Activated effector memory CD4-positive, alpha-beta T cell treated with anti-CD3 and anti-CD28 coated beads, Interleukin-2, amount 50 U/mL, for 16 hours (primary cell): ENCODE data around the gene RPL10.

Experiments
- DNase-seq: peaks from one replicate; pipeline ENCODE4 v3.0.0-alpha.2; 2020

Gene RPL10

DNA sequence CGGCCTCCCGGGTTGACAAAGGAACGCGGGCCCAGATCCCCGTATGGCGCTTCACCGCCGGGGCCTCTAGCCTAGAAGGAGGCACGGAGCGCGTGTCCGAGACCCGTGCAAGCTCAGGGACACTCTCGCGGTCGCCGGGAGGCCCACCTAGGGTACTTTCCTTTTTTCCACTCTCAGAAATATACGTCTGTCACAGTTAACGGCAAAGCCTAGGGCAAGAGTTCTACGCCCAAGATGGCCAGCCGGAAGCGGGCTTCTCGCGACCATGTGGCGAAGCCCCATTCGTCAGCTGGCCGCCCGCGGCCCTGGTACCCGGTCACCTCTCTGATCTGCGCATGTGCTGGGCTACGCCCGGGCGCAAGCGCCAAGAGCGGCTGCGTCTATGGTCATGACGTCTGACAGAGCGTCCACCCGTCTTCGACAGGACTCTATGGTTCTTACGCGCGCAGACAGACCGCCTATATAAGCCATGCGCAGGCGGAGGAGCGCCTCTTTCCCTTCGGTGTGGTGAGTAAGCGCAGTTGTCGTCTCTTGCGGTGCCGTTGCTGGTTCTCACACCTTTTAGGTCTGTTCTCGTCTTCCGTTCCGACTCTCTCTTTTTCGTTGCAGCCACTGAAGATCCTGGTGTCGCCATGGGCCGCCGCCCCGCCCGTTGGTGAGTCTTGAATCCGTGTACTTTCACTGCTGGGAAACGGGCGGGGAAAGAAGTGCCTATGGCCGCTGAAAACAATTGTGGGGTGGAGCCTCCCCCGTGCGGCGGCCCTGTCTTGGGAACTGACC, at the start of gene RPL10:
RPL10 (plus strand) TSS at position 490 of the 780 bp plus-strand sequence; CDS start at position 633, 143 bp downstream.
- DNase-seq = peak; percentile 95

DNA sequence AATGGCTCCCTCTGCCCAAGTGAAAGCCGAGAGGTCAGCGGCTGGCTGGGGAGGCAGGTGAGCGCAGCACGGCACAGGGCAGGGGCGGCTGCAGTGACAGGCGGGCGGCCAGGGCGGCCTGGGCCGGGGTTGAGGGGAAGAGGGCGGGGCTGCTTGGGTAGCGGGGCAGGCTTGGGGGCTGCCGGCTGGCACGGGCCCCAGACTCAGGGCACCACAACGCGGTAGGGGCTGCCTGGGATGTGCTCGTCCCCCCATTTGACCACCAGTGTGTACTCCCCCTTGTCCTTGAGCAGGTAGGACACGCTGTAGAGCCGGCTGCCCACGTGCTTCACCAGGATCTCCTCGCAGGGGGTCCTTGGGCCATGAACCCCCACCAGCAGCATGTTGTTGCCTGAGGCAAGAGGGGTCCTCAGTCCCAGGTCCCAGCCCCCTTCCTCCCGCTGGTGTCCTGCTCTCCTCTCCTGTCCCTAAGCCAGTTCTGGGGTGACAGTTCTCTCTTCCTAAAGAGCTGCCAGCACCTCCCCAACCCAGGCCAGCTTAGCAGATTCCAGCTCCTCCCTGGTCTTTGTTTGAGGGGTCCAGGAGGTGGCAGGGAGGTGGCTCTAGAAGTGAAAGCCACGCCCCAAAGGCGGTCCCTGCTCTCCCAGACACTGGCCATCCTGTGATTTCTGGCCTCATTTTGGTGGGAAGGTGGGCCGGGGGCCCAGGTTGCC, 49.4 kb upstream of the RPL10 start:
- peak; percentile 60 for DNase-seq

DNA sequence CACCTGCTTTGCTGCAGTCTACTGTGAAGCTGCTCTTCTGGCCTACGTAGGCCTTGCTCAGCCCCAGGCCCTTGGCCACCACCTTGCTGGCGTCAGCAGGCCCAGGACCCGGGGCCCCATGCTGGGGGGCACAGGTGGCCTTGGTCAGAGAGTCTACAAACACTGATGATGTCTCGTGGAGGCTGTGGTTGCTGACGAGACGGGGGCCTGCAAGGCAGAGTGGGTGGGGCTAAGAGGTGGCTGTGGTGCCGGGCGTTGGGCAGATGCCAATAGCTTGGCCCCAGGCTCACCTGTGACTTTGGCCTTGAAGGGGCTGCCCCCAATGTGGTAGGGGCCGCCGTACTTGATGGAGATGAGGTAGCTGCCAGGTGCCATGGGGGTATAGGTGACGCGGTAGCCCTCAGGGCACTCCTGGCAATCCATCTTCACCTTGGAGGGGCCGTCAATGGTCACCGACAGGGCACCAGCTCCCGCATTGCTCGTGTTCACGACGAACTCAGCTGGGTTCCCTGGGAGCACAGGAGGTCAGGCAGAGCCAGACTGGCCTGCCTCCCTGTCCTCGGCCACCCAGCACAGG, 48.7 kb upstream of the RPL10 start:
- DNase-seq = peak; percentile 62

DNA sequence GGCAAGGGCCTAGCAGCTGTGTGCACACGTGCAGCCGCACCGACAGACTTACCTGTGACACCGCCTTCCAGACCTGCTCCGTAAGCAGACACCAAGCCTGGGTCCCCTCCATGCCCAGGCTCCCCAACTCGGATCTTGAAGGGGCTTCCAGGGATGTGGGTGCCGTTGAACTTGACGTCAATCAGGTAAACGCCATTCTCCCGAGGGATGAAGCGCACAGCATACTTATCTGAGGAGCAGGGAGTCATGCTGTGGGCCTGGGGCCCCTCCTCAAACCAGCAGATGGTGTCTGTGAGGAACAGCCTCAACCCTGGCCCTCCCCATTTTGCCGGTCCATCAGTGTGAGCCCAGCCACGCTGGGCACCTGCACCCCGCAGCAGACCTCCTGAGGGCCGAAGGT, 48.2 kb upstream of the RPL10 start:
- DNase-seq = no peak

DNA sequence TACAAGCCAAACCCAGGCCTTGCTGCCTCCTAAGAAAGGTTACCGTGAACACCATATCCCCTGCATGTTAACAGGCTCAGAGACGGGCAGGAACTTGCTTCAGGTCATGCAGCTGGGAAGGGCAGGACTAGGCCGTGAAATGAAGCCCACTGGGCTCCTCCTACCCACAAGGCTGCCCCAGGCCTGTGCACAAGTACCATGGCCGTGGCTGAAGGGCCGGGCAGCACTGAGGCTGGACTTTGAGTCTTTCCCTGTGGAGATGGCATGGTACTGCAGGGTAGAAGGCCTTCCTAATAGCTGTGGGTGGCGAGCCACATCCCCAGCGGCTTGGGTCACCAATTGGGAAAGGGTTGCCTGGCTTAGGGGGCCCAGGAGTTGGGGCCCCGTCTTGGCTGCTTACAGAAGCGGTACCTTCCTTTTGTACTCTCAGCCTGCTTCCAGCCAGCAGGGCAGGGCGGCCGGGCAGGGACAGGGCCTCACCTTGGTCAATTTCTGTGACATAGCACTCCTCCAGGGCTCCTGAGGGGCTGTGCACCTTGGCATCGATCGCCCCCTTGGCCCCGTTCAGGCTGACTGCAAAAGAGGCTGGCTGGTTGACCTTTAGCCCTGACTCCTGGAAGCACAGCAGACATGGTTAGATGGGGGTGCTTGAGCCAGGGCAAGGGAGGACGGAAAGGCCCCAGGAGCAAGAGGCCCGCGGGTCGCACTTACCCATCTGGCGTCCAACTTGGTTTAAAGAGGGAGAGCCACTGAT, 47.6 kb upstream of the RPL10 start:
- no peak for DNase-seq

DNA sequence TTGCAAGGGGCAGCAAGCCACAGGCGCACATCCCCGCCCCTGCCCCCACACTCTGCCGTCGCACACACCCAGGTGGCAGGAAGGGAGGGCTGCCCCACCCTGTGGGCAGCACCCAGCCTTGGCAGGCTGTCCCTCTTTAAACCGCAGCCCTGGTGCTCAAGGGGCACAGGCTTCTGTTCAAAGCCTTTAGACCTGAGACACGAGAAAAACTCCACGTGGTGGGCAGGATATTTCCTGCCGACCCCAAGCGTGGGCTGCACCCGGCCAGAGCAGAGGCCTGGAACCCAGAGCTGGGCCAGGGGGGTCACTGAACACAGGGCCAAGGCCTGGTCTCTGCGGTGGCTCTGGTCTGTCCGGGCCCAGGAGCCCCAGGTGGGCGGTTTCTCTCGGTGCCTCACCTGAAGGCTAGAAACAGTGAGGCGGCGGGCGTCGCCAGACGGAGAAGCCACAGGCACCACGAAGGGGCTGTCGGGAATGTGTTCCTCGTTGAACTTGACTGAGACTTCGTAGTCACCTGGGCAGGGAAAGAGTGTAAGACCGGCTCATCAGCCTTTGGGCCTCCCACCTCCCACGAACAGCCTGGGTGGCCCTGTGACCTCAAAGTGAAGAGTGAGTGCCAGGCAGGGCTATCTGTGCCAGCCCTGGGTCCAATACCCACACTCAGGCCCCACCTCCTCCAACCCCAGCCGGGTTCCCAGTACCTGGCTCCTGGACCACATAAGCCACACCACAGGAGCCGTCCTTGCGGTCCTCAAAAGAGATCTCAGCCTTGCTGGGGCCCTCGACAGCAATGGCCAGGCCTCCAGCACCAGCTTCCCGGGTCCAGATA, 46.8 kb upstream of the RPL10 start:
- peak; percentile 76 for DNase-seq

DNA sequence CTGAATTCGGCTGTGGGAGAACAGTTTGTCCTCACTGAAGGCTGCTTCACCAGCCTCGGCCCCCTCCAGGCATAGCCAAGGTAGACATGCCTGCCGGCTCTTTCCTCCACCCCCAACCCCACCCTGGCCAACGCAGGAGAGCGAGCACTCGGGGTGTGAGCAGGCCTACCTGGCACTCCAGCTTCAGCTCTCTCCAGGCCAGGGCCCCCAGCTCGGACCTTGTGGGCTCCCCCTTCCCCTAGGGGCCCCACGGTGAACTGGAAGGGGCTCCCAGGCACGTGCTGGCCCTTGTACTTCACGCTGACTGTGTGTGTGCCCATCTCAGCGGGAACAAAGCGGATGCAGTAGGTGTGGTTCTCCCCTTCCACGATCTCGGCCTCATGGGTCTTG, 46.2 kb upstream of the RPL10 start:
- DNase-seq = no peak

DNA sequence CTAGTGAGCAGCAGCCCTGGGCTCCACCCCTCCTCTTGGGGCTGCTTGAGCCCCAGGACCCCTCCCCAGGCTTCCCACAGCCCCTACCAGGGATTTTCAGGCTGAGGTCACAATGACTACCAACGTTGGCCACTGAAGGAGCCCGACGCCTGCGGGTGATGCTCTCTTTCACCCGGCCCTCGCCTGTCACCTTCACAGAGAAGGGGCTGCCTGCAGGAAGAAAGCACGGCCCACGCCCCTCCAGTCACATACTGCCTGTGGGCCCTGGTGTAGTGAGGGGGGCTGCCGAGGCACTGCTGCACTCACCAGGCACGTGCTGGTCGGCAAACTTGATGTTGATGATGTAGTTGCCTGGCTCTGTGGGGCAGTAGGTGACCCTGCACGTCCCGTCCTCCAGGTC, 45.7 kb upstream of the RPL10 start:
- no peak for DNase-seq

DNA sequence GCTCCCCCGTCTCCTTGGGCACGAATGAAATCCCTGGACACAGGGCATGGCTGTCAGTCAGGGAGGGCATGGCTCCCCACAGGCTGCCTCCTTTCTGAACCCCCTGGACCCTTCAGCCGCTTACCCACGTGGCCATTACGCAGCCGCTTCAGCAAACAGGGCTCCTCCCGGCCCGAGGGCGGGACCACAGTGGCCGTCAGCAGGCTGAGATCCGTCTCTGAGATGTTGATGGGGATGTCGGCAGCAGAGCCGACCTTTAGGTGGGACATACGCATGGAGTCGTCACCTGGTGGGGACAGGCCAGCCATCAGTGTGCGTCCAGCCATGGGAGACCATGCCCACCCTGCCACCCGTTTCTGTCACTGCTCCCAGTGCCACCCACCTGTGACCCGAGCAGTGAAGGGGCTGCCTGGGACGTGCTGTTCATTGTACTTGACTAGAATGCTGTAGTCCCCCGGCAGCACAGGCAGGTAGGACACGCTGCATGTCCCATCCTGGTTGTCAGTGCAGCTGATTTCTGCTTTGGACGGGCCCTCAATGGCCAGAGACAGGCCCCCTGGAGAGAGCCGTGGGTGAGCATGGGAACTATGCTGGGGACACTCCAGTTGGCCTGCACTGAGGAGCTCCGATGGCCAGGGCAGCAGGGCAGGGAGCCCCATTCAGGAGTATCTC, 44.9 kb upstream of the RPL10 start:
- DNase-seq = no peak

DNA sequence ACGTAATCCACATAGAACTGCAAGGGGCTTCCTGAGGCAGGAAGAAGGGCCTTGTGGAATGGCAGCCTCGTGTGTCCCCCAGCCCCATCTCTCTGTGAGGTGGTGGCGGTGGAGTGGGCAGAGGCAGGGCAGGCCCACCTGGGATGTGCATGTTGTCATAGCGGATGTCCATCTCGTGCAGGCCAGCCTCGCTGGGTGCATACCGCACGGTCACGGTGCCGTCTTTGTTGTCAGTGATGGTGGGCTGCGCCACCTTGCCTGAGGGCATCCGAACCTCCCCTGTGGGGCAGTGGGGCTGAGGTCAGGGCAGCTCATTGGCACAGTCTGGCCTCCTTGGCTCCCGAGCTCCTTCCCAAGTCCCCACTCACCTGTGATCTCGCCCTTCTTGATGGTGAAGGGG, 44.2 kb upstream of the RPL10 start:
- DNase-seq = no peak

DNA sequence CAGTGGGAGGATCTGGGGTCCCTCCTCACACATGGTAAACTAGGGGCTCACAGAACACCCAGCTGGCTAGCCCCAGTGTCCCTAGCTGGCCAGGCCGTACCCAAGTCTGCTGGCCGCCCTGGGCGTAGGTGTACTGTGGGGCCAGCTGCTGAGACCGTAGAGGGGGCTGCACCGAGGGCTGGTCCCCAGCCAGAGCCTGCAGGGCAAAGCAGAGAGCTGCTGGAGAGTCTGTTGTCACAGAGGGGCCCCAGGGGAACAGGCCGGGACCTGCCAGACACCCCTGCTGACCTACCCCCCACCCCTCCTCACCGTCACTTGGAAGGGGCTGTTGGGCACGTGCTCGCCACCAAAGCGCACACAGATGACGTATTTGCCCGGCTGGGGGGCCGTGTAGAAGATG, 43.7 kb upstream of the RPL10 start:
- DNase-seq = no peak

DNA sequence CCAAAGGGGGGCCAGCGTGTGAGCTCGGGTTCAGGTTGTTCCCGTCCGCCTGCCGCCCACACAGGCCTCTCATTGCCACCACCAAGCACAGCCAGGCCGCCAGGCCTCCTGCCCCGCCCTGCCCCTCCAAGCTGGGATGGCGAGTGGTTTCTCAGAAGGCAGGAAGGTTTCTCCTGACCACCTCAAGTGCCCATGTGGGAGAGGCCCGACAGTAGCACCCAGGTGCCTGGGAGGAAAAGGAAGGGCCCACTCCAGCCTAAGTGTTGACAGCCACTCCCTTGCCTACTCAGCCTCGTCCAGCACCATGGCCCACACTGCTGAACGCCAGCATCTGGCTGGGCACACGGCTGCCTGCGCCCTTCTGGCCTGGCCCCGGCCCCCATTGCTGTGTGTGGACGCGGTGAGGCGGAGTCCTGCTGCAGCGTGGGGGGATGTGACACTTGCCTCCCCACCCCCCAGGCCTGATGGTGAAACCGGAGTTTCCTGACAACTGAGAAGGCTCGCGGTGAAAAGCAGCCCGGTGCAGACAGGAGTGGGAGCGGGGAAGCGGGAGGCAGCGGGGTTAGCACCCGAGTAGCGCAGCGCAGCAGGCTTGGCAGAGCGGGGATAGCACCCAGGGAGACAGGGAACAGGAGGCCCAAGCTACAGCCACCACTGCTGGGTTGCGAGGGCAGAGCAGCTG, 42.9 kb upstream of the RPL10 start:
- DNase-seq = no peak

DNA sequence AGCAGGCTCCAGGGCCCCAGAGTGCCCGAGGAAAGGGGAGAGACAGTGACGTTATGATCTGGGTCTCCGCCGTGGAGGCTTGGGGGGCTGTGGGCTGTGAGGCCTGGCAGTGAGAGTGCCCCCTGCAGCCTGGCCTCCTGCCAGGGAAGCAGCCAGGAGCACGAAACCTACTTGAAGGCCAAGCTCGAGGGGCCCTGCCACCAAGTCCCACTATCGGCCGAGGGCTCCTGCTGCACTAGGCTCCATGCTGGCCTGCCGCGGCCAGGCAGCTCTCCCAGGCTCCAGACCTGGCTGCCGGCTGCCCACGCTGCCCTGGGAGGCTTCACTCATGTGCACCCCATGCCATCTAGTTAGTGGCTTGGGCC, 42.4 kb upstream of the RPL10 start:
- DNase-seq = no peak

DNA sequence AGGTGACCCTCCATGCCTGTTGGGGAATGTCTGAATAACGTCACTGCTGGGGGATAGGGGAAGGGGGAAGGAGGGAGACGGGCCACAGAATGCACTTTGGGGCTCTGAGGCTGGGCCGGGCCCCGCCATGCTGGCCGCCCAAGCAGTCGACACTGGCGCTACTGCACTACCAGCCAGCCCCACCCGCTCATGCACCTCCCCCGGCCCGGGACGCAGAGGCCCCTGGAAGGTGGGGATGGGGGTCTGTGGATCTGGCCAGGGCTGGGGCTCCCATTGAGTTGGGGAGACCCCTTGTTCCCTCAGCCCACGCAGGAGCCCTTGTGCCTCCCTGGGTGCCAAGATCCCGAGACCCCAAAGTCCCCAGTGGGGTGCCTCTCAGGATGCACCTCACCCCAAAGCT, 41.6 kb upstream of the RPL10 start:
- no peak for DNase-seq

DNA sequence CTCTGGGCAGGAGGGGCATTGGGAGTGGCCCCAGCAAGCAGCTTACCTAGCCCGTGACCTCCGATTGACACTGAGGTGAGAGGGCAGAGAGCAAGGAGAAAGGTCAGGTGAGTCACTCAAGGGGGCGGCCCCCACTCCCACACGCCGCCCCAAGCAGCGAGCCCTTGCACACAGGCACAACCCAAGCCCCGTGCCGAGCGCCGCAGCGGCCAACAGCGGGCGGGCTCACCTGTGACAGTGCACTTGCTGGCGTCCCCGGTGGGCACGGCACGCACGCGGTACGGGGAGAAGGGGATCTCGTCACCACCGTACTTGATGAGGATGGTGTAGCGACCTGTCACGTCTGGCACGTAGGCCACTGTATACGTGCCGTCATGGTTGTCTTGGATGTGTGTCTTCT, 41.0 kb upstream of the RPL10 start:
- no peak for DNase-seq

DNA sequence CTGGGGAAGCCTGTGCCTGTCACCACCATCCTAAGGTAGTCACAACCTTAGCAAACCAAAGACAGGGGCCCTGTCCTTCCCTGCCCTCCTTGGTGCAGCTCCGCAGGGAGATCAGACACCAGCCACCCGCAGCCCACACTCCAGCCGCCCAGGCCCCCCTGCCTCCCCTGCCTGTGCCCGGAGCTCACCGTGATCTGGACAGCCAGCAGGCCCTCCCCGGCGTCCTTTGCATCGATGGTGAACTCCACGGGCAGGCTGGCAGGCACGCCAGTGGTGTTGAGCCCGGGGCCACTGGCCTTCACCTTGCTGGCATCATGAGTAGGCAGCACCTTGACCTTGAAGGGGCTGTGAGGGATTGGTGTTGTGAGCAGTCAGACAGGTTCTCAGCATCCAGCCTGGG, 40.2 kb upstream of the RPL10 start:
- DNase-seq = no peak

DNA sequence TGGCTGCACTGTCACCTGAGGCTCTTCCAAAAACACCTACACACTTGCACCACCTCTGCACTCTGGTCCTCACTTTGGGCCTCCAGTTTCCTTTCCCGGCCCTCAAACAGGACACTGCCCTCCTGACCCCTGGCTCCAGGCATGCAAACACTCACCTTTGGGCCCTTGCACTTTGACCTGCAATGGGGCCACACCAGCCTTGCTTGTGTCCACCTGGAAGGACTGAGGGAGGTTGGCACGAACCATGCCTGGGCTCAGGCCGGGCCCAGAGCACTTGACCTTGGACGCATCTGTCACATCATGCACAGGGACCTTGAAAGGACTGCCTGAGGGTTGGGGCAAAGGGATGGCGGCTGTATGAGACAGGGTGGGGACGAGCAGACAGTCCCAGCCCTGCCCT, 39.3 kb upstream of the RPL10 start:
- no peak for DNase-seq

DNA sequence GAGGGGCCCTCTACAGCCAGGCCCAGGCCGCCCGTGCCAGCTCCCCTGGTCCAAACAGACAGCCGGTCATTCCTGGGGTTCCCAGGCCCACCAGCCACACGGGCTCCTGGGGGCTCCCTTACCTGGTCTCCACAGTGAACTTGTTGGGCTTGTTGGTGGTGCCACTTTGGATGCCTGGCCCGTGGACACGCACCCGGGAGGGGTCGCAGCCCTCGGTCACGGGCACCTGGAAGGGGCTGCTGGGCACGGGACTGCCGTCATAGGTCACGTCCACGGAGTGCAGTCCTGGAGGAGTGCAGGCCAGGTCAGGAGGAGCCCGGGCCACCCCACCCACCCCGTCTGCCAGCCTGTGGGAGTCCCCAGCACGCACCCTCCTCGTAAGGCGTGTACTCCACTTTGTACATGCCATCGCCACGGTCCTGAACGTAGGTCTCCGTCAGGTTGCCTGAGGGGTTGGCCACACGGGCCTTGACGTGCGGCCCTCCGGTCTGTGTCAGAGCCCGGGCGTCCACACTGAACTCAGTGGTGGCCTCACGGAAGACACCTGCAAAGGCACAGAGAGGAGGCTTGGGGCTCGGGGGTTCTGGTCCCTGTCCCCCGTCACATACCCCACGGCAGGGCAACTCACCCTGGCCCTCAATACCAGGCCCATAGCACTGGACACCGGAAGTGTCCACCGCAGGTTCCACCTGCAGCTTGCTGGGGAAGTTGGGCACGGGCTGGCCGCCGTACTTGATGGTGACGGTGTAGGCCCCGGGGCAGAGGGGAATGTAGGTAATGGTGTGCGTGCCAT, 38.6 kb upstream of the RPL10 start:
- no peak for DNase-seq

DNA sequence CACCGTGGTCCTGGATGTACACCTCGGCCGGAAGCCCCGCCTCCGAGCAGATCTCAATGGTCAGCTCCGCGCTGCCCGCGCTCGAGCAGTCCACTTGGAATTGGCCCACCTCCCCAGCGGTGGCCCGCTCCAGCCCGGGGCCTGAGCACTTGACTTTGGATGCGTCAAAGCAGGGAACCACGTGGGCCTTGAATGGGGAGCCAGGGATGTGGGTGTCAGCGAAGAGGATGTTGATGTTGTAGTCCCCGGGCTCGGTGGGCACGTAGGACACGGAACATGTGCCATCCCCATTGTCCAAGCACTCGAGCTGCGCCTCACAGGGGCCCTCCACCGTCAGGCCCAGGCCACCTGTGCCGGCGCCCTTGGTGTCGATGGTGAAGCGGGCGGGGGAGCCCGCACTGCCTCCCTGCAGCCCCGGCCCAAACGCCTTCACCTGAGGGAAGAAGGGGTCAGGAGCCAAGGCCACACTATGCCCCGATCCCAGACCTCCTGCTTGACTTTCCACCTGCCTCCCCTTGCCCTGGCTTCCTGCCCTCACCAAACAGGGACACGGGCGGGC, 37.9 kb upstream of the RPL10 start:
- no peak for DNase-seq

DNA sequence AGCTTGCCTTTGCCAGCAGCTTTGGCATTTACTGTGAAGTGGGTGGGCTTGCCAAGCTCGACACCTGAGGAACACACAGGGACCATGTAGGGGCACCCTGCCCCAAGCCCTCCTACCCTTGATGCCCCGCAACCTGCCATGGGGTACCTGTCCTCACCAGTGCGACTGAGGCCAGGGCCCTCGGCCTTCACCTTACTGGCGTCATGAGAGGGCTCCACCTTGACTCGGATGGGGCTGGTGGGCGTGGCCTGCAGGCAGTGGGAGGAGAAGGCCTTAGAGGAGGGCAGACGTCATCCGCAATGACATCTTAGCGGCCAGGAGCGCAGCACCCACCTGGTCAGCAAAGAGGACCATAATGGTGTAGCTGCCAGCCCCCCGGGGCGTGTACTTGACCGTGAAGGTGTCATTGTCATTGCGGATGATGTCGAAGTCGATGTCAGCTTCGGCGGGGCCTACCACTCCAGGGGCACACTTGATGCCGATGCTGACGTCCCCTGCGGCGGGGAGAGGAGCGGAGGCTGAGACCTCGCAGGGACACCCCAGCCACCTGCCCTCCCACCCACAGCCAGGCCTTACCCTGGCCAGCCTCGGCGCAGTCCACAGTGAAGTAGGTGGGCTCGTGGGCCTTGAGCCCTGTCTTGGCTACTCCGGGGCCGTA, 36.0 kb upstream of the RPL10 start:
- DNase-seq = no peak
